Stimulated activated CD4-positive, alpha-beta T cell treated with anti-CD3 and anti-CD28 coated beads, Interleukin-12 subunit alpha, Interleukin-12 subunit beta, amount 100 ng/mL, for 24 hours (primary cell): ENCODE results near the gene GGTLC1.
A peak's percentile ranks its signal among the peaks of the same experiment; 100 is the strongest.

ENCODE experiments used
- DNase-seq, 2 experiments: peaks; one replicate each; pipeline ENCODE4 v3.0.0-alpha.2; 2020; ENCODE audit warnings: low read depth in 2 of 2

The GGTLC1 gene

DNA sequence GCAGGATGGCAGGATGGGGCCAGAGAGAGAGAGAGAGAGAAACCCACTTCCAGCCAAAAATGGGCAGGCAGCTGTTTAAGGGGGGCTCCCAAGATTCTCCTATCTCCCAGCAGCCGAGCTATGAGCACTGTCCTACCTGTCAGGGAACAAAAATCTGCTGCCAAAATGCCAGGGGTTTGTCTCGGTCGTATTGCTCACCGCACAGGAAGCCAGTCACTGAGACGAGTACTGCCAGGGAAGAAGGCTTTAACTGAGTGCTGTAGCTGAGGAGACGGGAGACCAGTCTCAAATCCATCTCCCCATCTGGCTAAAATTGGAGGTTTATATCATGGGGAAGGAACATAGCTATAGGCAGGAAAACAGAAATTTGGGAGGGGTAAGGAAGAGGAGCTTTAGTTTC, 22.3 kb downstream of the GGTLC1 start:
- no peak for DNase-seq

DNA sequence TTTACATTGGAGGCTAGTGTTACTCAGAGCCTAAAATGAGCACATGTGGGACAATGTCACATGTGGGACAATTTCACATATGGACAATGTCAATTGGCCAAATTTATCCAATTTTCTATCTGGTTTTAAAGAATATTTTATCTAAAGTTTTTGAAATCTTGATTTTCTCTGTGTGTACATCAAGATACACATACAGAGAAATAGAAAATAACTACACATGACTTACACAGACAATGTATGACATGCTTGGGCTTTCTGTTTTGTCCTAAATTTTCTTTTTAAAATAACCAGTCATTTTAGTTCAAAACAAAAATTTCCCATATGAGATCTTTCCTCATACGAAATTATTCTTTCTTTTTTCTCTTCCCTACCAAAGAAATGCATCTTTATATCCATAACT, 24.6 kb downstream of the GGTLC1 start:
- no peak for DNase-seq

DNA sequence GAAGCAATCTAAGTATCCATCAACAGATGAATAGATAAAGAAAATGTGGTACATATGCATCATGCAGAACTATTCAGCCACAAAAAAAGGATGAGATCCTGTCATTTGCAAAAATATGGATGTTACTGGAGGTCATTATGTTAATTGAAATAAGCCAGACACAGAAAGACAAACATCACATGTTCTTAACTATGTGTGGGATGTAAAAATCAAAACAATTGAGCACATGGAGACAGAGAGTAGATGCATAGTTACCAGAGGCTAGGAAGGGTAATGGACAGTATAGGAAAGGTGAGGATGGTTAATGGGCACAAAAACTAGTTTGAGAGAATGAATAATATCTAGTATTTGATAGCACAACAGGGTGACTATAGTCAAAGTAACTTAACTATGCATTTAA, 26.3 kb downstream of the GGTLC1 start:
- DNase-seq: no peak

DNA sequence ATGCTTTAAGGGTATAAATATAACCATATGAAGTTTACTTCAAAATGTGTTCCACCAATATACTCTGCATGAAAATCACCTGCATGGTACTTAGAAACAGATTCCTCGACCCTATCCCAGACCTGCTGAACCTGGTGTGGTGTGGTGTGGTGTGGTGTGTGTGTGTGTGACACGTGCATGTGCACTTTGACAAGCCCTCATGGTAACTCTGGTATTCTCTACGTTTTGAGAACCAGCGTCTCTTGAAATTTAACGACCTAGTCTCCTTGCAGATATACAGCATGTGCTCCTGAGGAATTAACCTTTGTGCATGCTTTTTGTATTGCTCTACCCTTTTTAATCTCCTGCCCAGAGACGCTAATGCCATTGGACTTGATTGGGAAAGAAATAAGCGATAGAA, 29.5 kb downstream of the GGTLC1 start:
- DNase-seq: no peak

DNA sequence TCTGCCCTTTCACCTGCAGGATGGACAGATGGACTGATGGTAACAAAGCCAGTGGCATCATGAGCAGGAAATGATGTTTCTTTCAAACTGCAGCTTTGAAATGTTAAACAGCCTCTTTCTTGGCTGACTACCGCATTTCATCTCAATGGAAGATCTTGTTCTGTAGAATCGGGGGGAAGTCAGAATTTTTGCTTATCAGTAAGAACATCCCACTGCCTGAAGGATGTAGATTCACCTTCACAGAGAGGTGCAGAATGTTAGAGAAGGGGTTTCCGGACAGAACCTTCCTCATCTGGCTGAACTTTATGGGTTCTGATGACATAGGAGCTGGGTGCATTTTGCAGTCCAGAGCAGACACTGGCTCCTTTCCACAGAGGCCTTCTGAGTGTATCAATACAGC, 32.7 kb downstream of the GGTLC1 start:
- no peak for DNase-seq

DNA sequence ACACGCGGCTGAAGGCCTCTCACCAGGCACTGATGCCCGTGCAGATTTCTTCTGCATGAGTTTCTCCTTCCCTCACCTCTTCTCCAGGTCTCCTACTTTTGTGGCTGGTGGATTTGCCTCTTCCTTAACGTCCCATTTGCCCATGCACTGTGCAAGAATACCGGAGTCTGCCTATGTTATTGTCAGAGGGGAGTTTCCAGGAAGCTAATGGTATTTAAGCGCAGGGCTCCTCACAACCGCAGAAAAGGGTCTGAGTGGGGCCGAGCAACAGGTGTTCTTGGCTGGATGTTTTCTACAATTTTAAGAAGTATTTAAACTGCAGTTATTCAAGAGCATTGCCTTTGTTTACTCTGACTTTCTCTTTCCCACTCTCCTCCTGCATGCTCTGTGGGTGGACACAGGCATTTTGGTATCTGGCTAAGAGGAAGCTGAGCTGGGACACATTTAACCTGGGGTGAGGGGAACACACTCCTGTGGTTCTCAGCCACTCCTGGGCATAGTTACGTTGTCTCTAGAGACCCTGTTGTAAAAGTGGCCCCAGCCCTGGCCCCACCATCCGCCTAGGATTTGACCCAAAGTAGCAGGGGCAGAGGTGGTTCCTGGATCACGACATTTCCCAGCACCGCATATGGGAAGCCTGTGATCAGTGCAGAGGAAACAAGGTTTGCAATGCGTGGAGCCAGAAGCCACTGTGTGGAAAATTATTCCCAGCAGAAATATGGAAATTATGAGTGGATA, 34.4 kb downstream of the GGTLC1 start:
- no peak for DNase-seq

DNA sequence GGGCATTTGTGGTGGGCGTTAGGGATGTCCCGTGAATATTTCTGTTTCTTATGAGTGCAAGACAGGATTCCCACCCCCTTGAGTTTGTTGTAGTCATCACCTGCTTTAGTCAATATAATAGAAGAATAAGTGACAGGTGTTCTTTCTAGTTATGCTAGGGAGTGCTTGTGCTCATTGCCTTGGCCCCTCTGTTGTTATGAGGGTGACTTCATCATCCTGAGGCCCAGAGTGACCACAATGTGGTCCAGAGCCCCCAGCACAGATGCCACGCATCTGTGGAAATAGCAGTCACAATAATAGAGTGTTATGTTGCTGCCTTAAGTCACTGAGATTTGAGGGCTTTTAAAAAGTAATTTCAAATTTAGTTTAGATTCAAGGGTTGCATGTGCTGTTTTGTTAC, 42.4 kb downstream of the GGTLC1 start:
- no peak for DNase-seq

DNA sequence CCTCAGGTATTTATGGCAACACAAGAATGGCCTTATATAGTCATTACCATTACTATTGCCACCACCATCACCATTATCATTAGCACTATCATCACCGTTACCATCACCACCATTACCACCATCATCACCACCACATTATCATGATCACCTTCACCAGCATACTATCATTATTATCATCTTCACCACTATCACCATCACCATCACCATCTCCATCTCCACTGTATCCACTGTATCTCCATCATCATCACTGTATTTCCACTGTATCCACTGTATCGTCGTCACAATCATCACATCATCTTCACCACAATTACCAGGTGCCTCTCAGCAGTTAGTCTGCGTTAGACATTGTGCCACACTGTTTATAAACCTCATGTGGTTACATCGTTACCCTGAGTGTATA, 45.3 kb downstream of the GGTLC1 start:
- DNase-seq: no peak

DNA sequence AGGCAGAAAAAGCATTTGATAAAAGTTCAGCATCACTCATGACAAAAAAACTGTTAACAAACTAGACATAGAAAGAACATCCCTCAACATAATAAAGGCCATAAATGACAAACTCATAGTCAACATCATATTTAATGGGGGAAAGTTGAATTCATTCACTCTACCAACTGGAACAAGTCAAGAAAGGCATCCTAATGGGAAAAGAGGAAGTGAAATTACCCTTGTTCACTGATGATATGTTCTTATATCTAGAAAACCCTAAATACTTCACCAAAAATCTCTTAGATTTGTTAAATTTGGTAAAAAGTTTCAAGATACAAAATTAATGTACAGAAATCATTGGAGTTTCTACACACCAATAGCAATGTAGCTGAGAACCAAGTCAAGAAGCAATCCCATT, 48.9 kb downstream of the GGTLC1 start:
- DNase-seq: no peak

DNA sequence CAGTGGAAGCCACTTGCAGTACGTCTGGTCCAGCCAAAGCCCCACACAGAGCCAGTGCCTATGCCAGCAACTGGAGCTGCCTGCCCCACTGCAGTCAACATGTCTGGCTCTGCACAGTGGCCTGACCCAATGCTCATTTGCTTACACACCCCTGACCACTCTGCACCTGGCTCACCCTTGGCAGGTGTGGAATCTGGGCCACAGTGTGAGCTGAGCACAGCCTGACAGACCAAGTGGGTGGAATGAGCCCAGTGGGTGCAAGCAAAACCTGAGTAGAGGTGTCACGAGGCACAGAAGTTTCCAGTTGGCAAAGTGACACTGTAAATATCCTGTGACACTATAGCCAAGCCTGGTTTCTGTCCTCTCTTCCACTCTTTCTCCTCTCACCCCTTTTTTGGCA, 49.5 kb downstream of the GGTLC1 start:
- DNase-seq: no peak

DNA sequence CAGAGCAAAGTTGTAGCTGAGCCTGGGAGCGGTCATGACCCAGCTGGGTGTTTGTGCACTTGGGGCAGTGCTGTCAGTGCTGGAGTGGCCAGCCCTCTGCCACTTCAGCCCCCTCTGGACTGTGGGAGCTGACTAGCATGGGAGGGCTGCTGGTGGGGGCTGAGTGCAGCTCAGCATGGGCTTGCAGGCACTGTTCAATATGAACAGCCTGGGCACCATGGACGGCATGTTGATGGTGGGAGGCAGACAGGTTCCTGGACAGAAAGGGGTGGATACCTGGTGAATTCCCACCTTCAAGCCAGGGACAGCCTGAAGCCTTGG, 50.5 kb downstream of the GGTLC1 start:
- no peak for DNase-seq

DNA sequence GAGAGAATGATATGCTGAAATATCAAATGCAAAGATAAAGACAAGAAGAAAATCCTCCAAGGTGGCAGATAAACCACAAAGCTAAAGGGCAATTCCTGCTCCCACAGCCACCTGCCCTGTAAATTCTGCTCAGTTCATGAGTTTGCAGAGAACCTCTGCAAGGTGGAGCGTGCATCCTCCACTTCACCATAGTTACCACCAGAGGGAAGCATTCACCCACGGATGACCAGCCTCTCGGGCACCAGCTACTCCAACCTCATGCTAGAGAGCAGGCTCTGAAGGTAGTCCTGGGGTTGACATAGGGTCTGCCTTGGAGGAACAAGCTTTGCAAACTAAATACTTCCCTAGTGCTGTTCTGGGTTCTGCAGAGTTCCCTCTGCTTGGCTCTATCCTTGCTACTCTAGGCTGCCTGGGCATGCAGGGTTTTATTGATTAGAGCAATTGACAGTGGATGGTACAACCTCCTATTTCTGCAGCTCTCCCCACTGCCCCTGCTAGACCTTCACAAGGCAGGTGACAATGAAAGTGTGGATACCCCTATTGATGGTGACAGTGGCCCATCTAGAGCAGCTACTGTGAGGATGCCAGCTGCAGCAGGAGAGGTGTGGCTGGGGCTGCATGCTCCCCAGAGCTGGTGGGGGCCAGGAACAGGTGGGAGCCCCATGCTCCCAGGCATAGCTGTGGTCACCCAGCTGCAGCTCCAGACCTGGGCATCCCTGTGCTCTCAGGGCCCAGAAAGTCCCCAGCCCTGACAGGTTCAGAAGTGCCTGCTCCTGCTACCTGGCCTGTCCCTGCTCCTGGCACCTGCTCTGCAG, 51.1 kb downstream of the GGTLC1 start:
- peak; percentile 28 to 48 for DNase-seq
